ENCODE measurements around the gene UBAP1.

UBAP1 gene

DNA sequence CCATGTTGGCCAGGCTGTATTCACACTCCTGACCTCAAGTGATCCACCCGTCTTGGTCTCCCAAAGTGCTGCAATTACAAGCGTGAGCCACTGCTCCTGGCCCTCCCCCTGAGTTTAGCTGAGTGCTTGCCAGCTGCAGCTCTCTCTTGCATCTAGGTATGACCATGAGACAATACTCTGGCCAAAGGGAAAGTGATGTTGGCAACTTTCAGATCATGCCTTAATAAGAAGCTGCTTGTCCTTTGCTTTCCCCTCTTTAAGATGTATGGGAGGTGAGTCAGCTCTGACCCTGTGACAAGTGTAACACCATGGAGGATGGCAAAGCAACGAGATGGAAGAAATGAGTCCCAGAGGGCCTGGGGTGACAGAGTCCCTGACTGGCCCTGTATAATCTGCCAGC is 33.7 kb upstream of the UBAP1 start:
- no peak overlapping the region for H3K27ac ChIP-seq
- TF ChIP-seq, protein P1, sequence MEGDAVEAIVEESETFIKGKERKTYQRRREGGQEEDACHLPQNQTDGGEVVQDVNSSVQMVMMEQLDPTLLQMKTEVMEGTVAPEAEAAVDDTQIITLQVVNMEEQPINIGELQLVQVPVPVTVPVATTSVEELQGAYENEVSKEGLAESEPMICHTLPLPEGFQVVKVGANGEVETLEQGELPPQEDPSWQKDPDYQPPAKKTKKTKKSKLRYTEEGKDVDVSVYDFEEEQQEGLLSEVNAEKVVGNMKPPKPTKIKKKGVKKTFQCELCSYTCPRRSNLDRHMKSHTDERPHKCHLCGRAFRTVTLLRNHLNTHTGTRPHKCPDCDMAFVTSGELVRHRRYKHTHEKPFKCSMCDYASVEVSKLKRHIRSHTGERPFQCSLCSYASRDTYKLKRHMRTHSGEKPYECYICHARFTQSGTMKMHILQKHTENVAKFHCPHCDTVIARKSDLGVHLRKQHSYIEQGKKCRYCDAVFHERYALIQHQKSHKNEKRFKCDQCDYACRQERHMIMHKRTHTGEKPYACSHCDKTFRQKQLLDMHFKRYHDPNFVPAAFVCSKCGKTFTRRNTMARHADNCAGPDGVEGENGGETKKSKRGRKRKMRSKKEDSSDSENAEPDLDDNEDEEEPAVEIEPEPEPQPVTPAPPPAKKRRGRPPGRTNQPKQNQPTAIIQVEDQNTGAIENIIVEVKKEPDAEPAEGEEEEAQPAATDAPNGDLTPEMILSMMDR (conservative IDR thresholded peaks at IDR 0.05) = no peak

DNA sequence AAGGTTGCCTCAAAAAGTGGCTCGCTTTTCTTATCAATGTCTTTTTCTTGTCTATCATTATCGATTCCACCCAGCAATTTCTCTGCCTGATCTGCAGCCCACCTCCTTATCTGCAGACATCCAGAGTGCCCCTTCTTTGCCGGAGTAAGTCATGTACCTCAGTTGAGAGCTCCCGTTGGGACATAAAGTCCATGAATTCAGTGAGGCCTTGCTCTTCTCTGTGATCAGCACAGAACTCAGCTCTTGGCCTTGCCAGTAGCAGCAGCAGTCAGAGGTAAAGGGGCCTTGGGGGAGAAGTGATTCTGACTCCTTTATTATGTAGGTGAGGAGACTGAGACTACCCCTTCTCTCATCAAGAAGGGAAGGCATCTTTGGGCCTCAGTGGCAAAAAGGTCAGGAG is 27.4 kb upstream of the UBAP1 start:
- TF ChIP-seq, protein P1 (conservative IDR thresholded peaks at IDR 0.05) = no peak
- H3K27ac ChIP-seq = no peak overlapping the region

DNA sequence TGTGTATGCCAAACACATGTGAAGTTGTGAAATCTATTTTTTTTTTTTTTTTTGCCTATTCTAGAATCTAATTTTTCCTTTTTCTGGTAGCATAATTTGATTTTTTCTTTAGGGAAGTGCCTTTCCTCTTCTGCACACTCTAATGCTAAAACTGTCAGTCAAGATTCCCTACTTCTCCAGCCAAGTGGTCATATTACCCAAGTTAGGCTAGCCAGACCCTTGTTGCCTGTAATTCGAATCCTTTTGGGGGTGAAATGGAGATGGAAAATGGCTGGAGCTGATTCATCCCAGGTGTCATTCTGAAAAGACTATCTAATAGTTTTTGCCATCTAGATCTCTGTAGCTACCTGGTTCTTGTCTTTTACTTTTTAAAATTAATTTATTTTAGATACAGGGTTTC is 24.8 kb upstream of the UBAP1 start:
- TF ChIP-seq, protein P1 (conservative IDR thresholded peaks at IDR 0.05) = no peak
- no peak overlapping the region for H3K27ac ChIP-seq

DNA sequence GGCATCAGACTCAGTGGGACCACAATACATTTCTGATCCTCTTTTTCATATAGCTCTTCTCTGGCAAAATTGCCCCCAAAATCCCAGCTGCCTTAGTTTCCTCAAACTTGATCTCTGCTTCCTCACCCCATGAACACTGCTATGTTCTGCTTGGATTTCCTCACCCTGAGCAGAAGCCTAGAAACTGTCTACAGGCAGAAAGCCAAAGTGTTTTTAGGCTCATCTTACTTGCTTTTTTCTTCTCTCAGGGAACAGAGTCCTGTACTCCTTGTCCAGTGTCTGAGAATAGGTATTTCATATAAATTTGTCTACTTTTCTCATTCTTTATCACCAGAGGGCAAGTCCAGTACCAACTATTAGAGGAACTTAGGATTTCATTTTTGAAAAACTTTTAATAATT is 21.5 kb upstream of the UBAP1 start:
- TF ChIP-seq, protein P1 (conservative IDR thresholded peaks at IDR 0.05) = no peak
- H3K27ac ChIP-seq = no peak overlapping the region

DNA sequence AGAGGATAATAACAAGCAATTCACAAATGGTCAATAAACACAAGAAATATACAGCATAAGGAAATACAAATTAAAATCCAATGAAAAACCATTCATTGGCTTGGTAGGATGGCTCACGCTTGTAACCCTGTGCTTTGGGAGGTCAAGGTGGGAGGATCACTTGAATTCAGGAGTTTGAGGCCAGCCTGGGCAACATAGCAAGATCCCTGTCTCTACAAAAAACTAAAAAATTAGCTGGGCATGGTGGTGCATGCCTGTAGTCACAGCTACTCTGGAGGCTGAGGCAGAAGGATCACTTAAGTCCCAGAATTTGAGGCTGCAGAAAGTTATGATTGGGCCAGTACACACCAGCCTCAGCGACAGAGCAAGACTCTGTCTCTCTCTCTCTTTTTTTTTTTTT is 20.9 kb upstream of the UBAP1 start:
- H3K27ac ChIP-seq = no peak overlapping the region
- TF ChIP-seq, protein P1 (conservative IDR thresholded peaks at IDR 0.05) = no peak

DNA sequence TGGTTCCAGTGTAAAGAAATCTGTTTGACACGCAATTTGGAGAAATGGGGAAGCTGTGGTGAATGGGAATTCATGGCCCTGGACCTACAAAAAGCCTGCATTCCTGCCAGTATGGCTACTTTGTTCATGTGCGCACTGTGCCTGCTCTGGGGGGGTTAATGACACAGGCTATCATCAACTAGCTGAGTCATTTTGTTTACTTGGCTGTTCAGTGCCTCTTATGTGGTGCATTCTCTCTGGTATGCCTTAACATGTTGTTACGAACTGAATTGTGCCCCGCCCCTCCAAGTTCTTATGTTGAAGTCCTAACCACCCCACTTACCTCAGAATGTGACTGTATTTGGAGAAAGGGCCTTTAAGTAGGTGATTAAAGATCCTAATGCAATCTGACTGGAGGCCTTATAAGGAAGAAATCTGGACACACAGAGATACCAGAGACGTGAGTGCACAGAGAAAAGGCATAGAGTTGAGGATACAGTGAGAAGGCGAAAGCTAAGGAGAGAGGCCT is 20.4 kb upstream of the UBAP1 start:
- TF ChIP-seq, protein P1 (conservative IDR thresholded peaks at IDR 0.05) = no peak
- no peak overlapping the region for H3K27ac ChIP-seq

DNA sequence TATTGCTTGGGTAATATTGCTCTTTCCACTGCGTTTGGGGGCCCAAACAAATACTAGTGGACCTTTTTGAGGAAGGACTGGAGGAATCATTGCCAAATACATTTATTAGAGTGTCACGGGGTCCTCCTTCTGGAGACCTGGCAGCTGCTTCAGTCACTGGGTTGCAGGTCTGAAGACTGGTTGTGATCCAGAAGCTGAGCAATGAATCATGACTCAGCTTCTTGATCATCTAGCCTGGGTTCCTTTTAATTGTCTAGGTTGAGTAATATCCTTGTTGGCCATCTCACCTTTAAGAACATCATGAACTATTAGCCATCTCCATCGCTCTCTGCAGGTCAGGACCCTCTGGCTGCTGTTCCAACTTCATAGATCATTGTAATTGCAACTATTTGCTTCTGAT is 15.4 kb upstream of the UBAP1 start:
- TF ChIP-seq, protein P1 (conservative IDR thresholded peaks at IDR 0.05) = no peak
- H3K27ac ChIP-seq = no peak overlapping the region

All from VCaP (cell line).